CD4-positive, alpha-beta T cell treated with Interleukin-1 beta for 1 hour (primary cell): Measurements from ENCODE around the gene MAGEE2.
"Not testable (repeated sequence)": the region's sequence is repeated elsewhere in the genome, so short reads cannot be mapped to it uniquely, and the experiment has no call there.

Experiments
- DNase-seq, 2 donors: peaks; one replicate each; pipeline ENCODE4 v3.0.0-alpha.2; 2020 to 2022

The MAGEE2 gene

GRCh38 chrX:75784680-75785491, at the start of gene MAGEE2:
TSS of gene MAGEE2 (minus strand) at chrX:75785254. CDS start at chrX:75785051, 203 bp downstream.
- DNase-seq = peak in 1 of 2 donors; percentile 1

GRCh38 chrX:75786290-75786689, 1.2 kb upstream of the MAGEE2 start:
- no peak for DNase-seq

- DNase-seq = no peak
Measured at GRCh38 chrX:75781611-75782010, 3.4 kb downstream of the MAGEE2 start.

GRCh38 chrX:75768063-75768462, 17.0 kb downstream of the MAGEE2 start:
- DNase-seq = not testable (repeated sequence)

DNA sequence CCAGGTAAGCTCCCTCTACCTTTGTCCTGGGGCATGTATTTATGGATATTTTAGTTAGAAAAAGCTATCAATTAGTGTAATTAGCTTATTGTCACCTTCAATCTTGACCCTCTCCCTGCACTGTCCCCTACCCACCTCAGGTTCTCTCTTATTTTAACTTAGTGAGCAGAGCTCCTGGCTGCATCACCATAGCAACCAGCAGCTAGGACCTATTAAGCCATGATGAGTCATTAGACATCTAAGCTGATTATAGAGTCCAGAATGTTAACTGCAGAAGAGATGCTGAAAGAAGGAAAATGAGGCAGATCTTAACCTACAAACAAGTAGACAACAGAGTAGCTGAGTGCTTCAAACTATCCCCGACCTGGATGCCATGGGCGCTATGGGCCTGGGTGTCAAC, 36.6 kb downstream of the MAGEE2 start:
- no peak for DNase-seq

GRCh38 chrX:75746891-75747639, 38.0 kb downstream of the MAGEE2 start:
- DNase-seq = peak; percentile 4 to 8
